Measurements from ENCODE around the gene NR1H2.

DNA sequence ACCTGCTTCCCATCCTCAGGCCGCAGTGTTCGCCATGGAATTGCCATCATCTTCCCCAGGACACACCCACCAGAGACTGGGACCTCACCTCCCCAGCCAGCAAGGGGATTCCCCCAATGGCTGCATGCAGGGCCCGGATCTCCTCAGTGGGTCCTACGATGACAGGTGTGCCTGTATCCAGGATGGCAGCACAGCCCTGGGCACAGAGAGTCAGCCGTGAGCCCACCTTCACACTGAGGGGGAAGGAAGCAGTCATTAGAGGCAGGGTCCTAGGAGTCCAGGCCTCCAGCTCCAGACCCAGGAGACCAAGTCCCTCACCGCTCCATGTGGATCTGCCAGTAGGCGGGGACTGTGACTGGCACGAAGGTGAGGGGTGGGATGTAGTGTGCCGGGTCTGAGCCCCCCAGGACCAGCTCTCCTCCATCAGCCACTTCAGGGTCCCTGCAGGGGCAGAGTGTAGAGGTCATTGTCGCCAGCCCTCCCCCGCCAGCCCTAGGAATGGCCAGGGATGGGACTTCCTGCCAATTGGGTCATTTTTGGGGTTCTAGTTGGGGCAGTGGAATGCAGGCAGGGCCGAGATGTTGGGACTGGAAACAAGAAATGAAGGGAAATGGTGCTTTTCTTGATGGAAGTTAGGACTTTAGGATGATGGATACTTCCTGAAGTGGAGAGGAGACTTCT lies 41.4 kb upstream of the NR1H2 start:
- TF ChIP-seq, protein P1, sequence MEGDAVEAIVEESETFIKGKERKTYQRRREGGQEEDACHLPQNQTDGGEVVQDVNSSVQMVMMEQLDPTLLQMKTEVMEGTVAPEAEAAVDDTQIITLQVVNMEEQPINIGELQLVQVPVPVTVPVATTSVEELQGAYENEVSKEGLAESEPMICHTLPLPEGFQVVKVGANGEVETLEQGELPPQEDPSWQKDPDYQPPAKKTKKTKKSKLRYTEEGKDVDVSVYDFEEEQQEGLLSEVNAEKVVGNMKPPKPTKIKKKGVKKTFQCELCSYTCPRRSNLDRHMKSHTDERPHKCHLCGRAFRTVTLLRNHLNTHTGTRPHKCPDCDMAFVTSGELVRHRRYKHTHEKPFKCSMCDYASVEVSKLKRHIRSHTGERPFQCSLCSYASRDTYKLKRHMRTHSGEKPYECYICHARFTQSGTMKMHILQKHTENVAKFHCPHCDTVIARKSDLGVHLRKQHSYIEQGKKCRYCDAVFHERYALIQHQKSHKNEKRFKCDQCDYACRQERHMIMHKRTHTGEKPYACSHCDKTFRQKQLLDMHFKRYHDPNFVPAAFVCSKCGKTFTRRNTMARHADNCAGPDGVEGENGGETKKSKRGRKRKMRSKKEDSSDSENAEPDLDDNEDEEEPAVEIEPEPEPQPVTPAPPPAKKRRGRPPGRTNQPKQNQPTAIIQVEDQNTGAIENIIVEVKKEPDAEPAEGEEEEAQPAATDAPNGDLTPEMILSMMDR (IDR thresholded peaks at IDR 0.05), result no peak
- no peak for TF ChIP-seq EP300 (IDR thresholded peaks at IDR 0.05)
- TF ChIP-seq POLR2AphosphoS5 (IDR thresholded peaks at IDR 0.05), result no peak
- no peak for TF ChIP-seq POLR2A (IDR thresholded peaks at IDR 0.05)
